GM21825 (cell line): ENCODE measurements around the gene LRRC8D.

Source experiments
- ATAC-seq: cut with Tn5 transposase; IDR thresholded peaks from one replicate; pipeline ENCODE4 v1.9.1; 2021; ENCODE audit warnings: mild to moderate bottlenecking, moderate library complexity; ENCODE audit not compliant: unreplicated experiment

Gene LRRC8D

DNA sequence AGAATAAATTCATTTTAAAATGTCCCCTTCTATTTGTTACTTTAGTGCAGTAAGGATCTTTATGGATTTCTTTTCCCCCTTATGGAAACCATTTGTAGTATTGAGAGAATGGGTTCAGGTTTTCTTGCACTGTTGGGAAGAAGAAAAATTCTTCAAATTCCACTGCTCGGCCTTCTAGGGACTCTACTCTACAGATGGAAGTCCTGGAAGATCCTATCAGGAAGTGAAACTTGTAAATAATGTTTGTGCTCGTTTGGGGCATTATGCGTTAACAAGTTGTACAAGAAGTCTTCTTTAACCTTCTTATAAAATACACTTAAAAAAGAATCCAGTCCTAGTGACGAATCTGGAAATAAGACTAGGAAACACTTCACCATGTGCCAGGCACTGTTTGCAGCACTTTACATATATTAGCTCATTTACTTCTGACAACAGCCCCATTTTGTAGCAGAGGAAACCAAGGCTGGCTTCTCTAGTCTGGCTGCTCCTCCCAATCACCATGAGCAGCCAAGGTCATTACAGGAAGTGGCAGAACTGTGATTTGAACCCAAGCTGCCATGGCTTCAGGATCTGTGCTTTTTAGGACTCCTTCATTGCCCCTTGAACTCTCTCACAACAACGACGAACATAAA, 11.8 kb downstream of the LRRC8D start:
- ATAC-seq = no peak

DNA sequence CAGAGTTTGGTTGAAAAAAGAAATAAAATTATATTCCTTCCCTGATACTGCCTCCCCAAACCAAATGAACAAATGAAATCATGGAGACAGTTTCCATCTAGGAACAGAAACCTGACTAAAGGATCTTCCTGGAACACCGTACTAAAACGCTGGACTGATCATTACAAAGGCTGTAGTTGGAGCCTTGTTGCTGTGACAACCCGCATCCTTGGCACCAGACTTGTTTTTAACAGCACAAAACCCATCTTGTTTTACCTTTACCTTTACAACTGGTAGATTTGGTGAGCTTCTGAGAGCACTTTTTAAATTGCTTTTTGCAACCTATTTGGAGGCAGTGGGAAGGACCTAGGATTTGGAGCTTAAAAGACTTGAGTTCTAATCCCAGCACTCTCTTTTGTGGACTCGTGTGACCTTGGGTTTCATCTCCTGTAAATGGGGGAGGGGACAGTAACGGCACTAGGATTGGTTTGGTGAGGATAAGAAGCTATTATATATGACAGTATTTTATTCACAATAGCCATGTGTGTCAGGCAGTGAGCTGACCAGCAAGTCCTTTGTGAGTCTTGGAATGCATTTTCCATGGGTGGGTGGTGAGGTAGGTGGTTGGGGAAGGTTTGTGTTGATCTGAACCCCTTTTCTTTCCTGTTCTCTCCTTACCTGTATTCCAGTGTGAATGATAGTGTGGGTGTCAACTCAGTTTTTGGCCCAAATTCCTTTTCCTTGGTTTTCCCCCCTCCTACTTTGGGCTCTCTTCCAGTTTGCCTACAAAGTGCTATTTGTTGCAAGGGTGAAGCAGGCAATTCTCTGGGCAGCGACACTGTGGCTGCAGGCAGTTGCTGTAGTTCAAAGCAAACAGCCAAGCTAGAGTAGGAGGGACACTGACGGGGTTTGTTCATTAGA, 12.6 kb downstream of the LRRC8D start:
- no peak for ATAC-seq

DNA sequence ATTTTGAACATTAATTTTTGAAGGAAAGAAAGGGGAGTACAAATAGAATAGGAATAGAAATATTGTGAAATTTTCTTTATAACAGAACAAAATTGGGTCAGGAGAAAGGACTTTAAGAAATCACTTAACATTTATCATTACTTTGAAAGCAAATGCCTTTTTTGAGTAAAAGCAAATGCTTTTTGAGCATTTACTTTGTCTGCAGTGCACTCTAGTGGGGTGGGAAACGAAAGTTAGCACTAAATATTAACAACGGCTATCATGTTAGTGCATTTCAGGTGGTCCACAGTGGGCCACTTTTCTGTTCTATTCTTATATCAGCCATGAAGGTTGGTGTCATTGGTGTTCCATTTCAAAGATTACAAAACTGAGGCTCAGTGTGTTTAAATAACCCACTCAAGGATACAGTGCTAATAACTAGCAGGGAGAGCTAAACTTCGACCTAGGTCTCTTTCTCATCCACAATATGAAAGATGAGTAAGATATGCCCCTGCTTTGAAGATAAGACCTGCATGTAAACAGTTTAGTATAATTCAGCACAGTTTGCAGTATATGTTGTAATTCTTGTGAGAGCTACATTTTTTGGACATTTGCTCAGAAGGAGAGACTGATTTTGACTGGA, 13.4 kb downstream of the LRRC8D start:
- ATAC-seq = no peak

GRCh38 chr1:89836252-89837035, 15.6 kb downstream of the LRRC8D start:
- ATAC-seq = no peak

DNA sequence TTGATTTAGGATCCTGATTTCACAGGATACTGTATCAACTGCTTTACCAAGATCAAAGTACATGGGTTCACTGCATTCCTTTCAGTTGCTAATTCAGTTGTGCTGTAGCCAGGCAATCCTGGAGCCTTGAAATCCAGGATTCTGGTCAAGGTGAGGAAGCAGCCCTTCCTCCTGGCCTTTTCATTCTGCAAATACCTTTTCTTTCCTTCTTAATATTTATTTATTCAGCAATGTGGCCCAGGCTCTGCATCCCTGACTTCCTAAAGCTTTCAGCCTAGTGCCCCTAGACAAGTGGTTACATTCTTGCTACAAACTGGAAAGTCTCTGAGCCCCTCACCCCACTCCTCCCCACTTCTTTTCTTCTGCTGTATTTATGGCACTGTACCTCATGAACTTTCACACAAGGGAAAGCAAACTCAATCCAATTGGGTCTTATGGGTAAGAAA, 16.2 kb downstream of the LRRC8D start:
- ATAC-seq = no peak

DNA sequence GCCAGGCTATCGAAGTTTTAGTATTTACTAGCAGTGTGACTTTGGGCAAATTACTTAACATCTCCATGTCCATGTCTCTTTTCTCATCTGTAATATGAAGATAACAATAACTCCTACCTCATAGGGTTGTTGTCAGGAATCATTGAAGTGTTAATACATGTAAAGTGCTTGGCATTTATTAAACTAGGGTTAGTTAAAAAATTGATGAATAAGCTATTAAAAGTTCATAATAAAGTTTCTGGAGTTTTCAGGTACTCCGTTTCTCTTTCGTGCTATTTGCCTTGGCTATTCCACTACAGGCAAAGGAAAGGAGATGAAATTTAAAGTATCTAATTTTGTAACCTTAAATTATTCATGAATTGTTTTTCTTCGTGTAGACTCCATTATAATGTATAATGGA, 16.7 kb downstream of the LRRC8D start:
- ATAC-seq = no peak

GRCh38 chr1:89839516-89839915, 18.7 kb downstream of the LRRC8D start:
- no peak for ATAC-seq

- no peak for ATAC-seq
Measured at GRCh38 chr1:89841507-89841906, 20.7 kb downstream of the LRRC8D start.

DNA sequence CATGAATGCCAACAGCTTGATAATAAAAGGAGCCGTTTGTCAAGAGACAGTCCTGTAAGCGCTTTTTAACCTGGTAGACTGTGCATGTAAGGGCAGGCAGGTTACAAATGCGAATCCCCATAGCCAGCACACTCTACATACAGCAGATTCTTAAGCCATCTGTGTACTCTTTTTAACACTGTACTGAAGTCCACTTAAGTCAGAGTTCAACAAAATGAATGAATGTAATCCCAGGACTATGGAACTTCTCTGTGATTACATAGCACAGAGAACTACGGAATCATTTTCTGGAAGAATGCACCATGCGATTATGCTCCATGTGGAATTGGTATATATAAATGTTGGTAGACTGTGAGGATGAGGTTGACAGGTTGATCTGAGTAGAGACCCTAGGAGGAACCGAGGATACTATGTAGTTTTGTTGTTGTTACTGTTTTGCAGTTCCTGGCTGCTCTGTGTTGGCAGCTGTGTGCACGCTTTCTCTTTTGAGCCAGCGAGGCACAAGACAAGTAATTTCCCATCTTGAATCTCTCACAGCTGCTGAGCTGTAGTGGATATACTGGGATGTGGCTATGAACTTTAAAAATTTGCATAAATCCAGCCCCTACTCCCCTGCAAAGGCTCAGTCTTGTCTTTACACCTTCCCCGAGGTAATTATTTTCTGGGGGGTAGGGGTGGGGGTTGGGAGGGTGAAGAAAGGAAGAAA, 21.9 kb downstream of the LRRC8D start:
- peak; percentile 38 for ATAC-seq

DNA sequence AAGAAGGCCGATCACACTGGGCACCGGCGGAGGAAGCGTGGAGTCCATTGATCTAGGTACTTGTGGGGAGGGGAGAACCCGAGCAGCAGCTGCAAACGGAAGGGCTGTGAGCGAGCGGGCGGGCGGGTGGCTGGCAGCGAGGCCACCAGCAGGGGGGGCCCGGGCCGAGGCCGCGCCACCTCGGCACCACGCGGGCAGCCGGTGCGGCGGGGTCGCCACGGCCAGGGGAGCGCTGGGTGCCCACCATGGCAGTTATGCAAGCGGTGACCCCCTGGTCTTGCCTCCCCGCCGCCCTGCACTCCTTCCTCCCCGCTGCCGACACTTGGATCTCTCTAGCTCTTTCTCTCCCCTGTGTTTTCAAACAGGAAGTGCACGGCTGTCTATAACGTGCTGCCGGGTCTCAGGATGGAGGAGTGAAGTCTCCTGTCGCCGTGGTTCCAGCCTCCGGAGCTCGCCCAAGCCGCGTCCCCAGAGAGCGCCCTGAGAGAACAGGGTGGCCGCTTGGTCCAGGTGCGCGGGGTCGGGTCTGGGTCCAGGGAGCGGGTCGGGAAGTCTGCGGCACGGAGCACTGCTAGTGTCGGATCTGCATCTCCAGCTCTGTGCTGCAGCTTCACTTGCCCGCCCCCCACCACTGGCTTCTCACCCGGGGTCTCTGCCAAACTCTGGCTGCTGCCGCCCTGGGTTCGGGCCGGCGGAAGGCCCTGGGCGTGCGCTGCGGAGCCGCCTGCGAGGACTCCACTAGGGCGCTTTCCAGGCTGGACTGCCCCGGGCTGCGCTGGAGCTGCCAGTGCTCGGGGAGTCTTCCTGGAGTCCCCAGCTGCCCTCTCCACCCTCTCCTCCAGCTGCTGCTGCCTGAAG, 22.7 kb downstream of the LRRC8D start:
- ATAC-seq = peak; percentile 86

- ATAC-seq = no peak
Measured at GRCh38 chr1:89844241-89844807, 23.5 kb downstream of the LRRC8D start.

- ATAC-seq = no peak
Measured at GRCh38 chr1:89844860-89845259, 24.0 kb downstream of the LRRC8D start.

GRCh38 chr1:89847191-89847729, 26.4 kb downstream of the LRRC8D start:
- no peak for ATAC-seq

DNA sequence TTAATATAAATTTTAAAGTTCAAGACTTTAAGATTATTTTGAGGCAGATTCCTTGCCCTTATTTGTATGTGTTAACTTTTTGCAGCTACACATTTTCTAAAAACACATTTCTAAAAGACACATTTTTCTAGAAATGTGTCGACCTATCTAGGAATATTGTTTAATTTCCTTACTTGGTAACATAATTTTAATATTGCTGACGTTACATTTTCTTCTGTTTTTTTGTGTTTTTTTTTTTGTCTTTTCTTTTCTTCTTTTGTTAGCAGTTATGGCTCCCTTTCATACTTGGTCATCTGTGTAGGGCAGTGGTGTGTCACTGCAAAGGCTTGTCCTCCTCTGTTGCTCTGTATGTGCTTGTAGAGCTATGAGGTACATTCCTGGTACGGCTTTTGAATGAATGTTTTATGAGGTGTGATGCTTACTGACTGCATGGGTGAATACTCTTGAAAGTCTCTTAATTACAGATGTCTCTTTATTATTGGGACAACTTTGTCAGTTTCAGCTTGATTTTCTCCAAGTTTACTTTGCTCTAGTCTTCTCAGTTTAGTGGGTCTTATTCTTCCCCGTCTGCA, 30.1 kb downstream of the LRRC8D start:
- no peak for ATAC-seq

DNA sequence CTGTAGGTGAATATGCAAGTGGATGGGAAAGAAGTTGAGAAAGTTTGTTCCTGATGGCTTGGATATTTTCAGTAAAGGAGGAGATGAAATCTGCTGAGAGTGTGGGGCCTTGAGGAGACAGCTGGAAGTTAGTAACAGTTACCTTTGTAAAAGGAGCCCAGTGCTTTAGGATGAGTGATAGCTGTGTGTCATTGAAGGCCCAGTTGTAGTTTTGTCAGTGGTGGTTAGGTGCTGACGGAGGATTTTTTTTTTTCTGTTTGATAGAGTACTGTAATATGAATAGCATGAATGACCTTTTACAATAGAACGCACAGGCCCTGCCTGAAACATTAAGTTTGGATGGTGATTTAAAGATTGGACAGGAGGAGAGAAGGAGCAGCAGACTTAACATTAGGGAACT, 33.3 kb downstream of the LRRC8D start:
- ATAC-seq = no peak

DNA sequence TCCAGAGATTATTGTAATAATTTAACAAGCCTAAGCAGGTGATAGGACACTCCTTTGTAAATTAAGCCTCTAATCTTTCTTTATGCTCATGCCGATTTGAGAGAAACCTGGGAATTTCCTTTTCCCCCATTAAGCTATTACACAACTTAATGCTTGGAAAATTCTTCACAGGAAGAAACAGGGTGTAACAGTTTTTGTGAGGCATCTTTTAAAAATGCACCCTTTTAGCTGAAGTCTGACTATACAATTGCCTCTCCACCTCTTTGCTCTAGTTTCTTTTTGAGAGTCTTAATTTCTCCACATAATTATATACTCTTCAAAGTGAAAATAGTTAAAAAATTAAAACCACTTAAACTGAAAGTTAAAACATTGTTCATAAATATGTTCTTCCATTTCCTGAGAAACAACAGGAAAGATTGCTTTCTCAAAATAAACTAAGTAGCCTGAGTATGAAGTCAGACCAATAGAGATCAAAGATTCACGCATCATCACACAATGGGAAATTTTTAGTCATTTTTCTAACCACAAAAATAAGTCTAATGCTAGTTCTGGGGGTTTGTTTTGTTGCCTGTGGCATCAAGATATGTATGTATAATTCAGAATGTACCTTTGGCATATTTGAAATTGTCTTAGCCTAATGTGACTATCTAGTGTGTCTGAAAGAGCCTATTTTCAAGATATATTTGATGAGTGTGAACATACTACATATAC, 34.7 kb downstream of the LRRC8D start:
- peak; percentile 88 for ATAC-seq

- ATAC-seq = no peak
Measured at GRCh38 chr1:89863165-89863830, 42.5 kb downstream of the LRRC8D start.
